Stimulated activated CD4-positive, alpha-beta T cell treated with anti-CD3 and anti-CD28 coated beads, TNF-alpha, amount 100 ng/mL, for 4 hours (primary cell): Measurements from ENCODE around the gene CCDC194.
A peak's percentile ranks its signal among the peaks of the same experiment; 100 is the strongest.

Experiments used
- DNase-seq, 3 experiments: peaks; one replicate each; pipeline ENCODE4 v3.0.0-alpha.2; 2020; ENCODE audit warnings: low read depth in 3 of 3

Gene CCDC194

DNA sequence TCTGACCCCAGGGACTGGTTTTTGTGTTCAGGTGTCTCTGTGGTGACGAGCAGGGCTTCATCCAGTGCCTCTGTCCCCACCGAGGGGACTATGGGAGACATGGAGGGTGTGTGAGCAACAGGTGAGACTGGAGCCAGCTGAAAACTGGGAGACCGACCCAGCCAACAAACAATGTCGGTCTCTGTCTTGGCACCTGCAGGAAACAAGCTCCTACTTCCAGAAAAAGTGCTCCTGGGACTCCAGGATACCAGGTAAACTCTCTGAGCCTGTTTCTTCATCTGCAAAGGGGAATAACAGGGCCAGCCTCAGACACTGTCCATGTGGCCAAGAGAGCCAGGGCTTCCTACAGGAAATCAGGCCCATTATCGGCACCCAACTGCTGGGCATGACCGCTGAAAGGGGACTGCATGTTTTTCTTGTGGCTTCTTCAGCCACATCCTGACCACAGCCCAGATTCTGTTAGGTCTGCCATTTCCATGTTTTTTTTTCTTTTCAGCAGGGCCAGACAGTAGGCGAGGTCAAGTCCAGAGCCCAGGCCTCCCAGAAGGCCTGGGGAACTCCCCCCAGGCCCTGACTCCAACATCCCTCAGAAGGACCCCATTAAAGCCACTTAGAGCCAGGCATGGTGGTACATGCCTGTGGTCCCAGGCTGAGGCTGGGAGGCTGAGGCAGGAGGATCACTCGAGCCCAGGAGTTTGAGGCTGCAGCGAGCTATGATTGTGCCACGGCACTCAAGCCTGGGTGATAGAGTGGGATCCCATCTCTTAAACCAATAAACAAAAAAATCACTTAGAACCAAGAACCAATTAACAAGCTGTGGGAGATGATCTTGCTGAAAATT lies 12.3 kb upstream of the CCDC194 start:
- DNase-seq: no peak

DNA sequence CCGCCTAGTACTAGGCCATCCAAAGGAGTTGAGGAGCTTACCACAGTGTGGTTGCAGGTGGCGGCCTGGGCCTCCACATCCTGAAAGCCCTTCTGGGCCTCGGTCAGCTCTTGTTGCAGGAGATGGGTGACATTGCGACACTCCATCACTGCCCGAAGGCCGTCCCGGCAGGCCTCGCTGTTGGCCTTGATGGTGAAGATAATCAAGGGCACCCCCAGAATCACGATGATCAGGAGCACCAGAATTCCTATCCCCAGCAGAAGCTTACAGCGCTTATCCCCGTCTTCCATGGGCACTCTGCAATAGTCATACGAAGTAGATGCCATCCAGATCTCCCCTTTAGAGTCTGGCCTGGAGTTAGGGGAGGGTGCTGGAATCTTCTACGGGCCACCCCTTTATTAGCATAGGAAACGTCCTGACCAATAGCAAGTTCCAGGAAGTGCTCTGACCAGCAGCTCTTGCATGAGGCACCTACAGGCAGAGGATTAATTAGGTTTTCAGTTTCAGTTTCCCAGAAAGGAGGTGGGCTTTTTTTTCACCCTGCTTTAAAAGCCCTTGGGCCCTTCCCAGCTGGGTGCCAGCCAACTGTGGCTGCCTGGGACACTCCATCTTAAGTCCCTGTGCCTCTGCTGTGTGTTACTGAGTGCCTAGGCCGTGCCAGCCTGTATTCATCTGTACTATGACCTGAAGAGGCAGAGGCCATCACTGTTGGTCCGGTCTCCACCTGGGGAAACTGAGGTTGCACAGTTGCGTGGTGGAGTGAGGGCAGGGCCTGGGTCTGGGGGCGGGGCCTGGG lies 11.5 kb upstream of the CCDC194 start, which contains the start of gene BST2:
Gene BST2 (minus strand): TSS at position 381 of the 796 bp plus-strand sequence. CDS start 55 bp downstream, at position 326.
- DNase-seq: peak in 1 of 3 experiments; percentile 29

DNA sequence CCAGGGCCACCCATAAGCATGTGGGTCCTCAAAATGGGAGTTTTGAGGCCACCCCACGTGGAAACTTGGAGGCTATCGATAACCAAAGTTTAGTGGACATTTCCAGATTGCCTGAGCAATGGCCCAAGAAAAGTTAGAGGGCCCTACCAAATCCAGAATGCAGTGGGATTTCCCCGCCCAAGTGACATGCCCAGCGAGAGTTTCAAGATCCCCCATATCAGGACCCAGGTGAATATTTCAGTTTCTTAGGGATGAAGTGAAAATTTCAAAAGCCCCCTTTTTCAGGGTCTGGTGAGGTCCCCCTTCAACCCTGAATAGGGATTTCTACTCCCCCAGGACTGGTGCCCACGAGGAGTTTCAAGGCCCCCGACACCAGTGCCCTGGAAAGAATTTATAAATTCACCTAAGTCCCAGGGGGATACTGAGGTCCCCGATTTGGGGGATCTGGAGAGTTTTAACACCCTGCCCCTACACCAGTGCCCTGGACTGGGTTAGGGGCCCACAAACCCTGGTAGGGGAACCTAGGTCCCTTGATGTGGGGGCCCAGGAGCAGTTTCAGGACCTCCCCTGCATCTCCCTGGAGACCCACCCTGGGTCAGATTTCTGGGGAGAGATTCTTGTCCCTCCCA lies 10.7 kb upstream of the CCDC194 start:
- no peak for DNase-seq

DNA sequence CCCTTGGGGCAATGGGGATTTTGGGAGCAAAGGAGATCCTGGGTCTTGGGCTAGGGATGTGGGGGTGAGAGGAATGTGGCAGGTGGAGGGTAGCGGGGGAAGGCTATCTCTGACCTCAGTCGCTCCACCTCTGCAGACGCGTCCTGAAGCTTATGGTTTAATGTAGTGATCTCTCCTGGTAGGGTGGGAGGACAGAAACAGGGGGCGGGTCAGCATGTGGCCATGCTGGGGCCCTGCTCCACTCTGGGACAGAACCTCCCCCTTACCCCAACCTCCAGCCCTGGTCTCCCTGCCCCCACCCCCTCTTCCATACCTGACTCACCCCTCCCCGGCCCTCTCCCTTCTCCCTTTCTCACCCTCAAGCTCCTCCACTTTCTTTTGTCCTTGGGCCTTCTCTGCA lies 10.0 kb upstream of the CCDC194 start:
- DNase-seq: no peak

DNA sequence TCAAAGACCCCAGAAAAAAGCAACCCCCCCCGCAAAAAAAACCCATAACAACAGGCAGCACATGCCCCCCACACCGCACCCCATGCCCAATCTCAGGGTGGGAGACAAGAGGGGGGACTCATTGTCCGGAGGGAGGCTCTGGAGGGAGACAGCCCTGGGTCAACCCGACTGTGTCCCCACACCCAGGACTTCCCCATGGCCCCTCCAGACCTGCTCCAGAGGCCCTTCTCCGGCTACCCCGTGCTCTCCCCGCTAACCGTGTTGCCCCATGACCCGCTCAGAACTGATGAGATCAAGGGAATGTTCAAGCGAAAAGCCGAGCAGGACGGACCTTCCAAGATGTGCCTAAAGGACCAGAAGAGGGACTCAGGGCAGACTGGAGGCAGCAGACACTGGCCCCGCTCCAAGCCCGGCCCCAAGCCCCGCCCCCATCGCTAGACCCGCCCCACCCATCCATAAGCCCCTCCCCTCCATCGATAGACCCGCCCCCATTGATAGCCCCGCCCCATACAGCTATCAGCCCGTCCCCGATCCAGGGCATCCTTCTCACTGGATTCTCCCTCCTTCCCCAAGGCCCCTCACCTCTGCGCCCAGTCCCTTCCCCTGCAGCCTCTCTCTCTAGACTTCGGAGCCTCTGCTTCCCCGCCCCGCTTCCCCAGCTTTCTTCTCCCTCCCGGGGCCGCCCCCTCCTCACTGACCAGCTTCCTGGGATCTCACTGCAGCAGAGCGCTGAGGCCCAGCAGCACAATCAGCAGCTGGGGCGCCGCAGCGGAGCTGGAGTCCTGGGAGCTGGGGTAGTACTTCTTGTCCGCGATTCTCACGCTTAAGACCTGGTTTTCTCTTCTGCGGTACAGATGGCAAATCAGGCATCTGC lies 9.2 kb upstream of the CCDC194 start:
- no peak for DNase-seq

DNA sequence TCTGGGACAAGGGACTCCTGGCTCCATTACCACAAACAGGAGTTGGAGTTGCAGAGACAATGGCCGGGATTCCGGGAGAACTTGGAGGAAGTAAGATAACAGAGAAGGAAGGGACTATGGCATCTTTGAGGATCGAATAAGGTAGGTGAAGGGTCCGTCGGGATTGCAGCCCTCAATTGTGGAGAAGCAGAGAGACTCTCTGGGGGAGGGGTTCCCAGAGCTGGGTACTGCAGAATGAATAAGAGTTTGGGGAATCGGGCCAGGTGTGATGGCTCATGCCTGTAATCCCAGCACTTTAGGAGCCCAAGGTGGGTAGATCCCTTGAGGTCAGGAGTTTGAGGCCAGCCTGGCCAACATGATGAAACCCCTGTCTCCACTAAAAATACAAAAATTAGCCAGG lies 7.6 kb upstream of the CCDC194 start:
- DNase-seq: no peak

DNA sequence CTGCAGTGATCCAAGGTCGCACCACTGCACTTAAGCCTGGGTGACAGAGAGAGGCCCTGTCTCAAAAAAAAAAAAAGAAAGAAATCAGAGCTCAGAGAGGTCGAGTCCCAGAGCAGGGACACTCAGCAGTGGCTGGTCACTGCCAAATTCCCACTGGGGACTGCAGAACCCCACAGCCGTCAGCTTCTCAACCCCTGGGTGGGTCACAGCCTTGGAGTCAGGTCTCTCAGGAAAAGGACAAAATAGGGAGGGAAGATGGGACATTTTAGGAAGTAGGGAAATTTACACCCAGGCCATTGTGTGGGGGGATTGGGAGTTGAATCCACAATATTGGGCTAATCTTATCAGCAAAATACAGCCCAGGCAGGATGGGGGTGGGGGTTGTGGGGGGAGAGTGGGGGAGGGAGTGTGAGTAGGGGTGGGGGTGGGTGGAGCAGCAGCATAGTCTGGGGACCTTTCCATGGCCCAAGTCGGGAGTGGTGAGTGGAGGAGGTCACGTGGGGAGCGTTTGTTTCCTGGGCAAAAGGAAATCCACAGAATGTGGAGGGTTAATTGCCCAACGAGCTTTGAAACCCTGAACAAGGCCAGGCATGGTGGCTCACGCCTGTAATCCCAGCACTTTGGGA lies 5.0 kb upstream of the CCDC194 start:
- DNase-seq: no peak

DNA sequence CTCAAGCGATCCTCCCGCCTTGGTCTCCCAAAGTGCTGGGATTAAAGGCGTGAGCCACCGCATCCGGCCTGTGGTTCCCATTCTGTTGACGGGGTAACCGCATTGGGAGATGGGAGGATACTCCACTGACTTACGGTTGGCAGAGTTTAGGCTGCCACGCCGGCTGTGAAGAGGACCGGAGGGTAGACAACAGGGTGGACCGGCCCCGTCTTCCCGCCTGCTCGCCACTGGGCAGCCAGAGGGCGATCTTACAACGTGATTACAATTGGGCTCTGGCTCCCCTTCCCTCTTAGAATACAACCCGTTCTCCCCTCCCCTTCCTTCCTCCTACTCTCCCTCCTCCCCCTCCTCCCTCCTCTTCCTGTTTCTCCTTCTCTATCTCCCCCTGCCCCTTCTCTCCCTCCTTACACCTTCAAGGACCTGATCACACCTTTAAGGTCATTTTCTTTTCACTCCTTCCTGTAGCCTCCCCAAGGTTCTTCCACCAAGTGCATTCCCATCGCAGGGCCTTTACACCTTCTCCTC lies 957 bp upstream of the CCDC194 start:
- peak; percentile 47 to 61 (median 48) for DNase-seq

DNA sequence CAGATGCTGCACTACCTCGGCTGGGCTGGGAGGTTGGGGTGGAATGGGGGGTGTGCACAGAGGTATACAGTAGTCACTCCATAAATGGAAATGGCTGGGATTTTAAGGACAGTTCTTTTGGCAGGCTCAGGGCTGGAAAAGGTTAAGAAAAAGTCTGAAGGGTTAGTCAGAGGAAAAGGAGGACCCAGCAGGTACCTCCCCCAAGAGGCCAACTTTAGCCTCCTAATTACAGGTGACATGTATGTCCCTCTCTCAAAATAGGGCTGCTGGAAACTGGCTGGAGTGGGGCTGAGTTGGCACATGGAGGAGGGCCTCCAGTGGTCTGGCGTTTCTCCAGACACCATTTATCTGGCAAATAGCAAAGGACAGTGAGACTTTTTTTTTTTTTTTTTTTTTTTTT lies 994 bp downstream of the CCDC194 start:
- no peak for DNase-seq

DNA sequence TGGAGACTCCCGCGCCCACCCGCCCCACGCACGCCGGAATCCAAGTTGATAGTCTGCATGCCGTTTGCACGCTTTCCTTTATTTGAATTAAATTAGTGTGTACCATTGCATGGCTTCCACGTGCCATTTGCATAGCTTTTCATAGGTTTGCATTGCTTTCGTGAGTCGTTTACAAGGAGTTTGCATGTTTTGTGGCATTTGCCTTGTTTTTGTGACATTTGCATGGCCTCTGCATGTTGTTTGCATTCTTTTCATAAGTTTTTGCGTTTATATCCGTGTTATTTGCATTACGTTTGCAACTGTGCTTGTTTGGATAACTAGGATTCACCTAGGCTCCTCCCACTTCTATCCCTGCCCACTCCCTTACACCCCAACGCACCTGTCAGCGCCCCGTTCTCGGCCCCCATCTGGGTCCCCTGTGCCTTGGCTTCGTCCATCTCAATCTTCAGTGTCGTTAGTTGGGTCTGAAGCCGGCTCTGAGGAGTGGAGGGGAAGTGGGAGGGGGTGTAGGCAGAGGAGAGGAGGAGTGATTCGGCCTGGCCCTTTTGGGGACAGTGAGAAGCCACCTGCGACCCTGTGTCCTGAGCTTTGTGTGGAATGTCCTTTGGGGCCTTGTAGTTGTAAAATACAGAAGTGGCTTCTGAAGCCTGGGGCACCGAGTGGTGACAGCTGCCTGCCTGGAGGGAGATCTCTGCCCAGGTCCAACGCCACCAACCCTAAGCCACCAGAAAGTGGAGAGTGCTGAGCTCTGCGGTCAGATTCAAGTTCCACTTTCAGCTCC lies 2.4 kb downstream of the CCDC194 start:
- DNase-seq: no peak

DNA sequence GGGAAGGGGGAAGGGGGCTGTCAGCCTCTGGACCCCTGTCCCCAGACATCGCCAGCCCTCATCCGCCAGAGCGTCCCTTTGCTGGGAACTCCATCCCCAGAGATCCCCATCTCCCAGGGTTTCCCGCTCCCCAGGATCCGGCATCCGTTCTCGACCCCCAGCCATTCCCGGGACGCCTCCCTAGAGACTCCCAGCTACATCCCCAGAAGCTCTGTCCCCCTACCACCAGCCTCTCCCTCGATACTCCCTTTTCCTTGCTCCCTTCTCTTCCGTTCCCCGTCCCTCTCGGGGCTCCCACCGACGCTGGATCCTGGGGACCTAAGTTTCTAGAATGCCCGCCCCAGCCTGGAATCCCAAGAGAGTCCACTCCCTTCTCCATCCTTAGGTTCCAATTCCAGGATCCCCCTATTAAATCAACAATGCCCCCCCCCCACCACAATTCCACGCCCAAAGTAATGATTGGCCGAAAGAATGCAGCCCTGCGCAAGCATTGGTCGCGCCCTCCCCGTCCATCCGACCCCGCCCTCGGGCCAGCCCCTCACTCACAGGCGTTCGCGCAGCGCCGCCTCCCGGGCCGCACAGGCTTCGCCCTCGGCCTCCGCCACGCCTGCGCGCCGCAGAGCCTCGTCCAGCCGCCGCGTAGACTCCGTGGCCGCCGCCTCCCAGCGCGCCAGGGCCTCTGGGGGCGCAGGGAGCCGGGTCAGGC lies 3.2 kb downstream of the CCDC194 start:
- peak; percentile 72 to 87 (median 77) for DNase-seq

DNA sequence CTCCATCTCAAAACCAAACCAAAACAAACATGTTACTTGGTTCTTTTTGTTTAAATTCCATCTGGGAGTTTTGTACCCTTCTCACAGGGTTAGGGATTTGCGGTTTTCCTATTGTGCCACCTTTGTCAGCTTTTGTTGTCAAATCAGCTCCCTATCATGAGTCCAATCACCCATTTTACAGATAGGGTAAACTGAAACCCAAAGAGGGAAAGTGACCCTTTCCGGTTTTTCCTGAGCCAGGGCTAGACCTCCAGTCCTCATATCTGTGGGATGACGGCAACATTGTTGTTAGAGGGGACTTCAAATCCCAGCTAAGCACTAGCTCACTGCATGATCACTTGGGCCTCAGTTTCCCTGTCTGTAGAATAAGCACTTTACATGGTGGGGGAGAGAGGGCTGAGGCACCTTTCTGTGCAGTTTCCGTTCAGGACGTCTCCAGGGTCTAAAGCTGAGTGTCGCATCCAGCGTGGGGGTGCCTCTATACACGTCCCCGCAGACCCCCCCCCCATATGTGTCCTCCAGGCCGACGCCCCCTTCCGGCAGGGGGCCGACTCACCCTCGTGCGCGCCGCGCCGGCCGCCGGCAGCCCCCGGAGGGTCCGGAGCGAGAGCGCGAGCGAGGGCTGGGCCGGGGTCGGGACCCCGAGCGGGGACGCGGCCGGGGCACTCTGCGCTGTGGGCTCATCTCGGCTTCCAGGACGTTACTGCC lies 3.9 kb downstream of the CCDC194 start:
- DNase-seq: no peak

DNA sequence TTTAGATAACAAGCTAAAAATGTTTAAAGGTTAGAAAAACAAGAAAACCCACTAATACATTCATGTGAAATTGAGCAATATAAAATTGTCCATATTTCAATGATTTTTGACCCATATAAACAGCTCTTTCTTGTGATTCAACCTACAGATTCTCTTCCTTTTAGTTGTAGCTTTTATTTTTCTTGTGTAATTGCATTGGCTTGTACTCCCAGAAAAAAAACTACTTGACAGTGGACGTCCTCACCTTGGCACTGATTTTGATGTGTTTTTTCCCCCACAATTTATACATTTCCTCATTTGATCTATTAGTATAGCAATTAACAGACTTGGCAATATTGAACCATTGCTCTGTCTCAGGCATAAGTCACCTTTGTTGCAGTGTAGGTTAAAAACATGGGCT lies 4.7 kb downstream of the CCDC194 start:
- DNase-seq: no peak

DNA sequence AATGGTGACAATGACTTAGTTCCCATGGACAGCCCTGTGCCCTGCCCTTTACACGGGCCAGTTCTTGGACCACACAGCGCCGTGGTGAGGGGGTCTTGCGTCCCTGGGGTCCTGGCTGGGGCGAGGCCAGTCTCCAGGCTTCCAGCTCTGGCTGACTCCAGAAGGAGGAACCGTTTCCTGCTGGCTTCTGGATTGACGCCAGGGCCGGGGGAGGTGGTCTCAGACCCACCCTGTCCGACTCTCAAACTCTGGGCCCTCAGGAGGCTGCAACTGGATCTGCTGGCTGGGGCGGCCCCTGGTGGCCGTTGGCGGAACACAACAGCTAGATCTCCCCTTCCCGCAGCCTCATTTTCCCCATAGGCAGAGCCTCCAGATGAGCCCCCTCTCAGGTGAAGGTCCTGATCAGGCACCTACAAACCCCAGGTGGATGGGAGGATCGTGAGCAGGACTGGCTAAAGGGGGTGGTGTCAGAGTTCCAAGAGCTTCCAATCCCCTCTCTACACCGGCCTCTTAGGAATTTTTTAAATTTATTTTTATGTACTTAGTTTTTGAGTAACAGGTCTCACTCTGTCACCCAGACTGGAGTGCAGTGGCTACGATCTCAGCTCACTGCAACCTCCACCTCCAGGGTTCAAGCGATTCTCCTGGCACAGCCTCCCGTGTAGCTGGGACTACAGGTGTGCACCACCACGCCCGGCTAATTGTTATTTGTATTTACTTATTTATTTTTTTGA lies 8.0 kb downstream of the CCDC194 start:
- DNase-seq: peak; percentile 41 to 44 (median 42)

DNA sequence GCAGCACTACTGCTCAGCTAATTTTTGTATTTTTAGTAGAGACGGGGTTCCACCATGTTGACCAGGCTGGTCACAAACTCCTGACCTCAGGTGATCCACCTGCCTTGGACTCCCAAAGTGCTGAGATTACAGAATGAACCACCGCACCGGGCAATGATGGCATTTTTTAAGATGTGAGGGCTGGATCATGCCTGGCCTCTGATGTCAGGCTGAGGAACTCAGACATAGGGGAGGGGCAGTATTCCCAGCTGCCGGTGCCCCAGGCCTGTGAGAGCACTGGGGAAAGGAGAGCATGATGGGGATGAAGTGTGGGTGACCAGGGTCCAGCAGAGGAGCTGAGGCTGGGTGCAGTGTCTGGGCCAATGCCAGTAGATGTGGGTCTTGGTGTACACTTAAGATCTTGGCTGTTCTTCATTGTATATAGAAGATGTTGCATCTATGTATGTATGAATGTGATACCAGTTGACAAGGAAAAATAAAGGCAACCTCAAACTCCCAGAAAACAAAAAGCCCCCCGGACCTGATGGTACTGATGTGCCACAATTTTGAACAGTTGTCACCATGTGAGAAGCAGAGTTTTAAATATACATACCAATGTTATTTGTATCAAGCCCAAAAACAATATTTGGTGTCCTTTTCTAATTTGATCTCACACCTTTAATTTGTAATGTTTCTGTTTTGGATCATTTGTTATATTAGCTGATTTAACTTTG lies 13.4 kb downstream of the CCDC194 start:
- no peak for DNase-seq

DNA sequence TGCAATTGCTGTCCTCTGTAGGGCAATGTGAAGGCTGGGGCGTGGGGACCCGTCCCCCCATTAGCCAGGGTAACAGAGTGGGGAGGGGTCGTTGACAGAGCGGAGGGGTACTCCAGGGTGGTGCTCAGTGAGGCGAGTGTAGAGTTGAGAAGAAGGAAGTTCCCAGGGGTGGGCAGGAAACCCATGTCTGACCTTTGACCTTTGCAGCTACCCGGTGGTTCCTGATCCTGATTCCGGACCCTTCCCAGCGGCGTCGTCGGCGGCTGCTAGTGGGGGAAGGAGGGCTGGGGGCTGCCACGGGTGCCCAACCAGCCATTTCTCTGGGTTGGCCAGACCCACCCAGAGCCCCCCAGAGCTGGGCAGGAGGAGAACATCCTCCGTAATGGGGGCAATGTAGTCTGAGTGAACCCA lies 14.8 kb downstream of the CCDC194 start:
- no peak for DNase-seq

DNA sequence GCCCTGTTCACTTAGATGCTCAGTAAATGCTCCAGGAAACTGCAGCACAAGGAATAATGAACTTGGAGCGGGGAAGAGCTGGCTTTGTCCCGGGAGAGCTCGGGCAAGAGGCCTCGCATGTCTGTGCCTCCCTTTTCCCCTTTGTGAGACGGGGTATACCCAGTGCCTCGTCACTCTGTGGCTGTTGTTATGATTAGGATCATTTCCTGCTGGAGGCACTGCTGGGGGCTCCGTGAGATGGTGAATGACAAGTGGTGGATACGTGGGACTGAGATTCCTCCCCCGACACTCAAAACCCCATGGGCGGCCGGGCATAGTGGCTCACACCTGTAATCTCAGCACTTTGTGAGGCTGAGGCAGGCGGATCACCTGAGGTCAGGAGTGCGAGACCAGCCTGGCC lies 15.7 kb downstream of the CCDC194 start:
- no peak for DNase-seq
